KBM-7 (cell line): ENCODE results near the gene SUSD6.
A peak's percentile ranks its signal among the peaks of the same experiment; 100 is the strongest.
"Not testable (repeated sequence)": the region's sequence is repeated elsewhere in the genome, so short reads cannot be mapped to it uniquely, and the experiment has no call there.

Source experiments
- DNase-seq: peaks from one replicate; pipeline ENCODE4 v3.0.0-alpha.2; 2015
- in situ Hi-C: fragments of 300-500 bp; cut with MboI; formaldehyde crosslinking; loops from 2 replicates; pipeline ENCODE4 v1.14.3; 2020; ENCODE audit warnings: low sequenced_read_pairs, low pct_unique_long_range_greater_than_20kb, mixed read lengths

SUSD6 gene

GRCh38 chr14:69684461-69685217 lies 73.2 kb downstream of the SUSD6 start:
- in situ Hi-C loops = no loop called here
- no peak for DNase-seq

DNA sequence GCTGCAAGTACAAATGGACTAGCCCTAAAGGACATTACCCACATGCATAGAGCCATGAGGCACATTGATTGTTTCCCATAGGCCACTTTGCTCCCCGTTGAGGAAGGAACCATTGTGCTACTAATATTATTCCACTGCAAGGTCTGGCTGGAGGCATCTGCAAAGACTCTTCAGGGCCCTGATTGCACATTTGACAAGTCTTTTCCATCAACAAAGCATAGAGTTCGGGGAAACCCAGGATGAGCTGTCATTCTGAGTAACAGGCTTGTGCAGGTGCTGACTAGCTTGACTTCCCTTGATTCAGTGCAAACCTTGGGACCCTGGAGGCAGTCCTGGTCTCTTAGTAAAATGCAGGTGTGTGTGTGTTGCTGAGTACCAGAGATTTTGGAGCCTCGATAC lies 73.8 kb downstream of the SUSD6 start:
- DNase-seq = no peak
- in situ Hi-C loops = no loop called here

GRCh38 chr14:69685716-69686115 lies 74.3 kb downstream of the SUSD6 start:
- in situ Hi-C loops = no loop called here
- DNase-seq = no peak

DNA sequence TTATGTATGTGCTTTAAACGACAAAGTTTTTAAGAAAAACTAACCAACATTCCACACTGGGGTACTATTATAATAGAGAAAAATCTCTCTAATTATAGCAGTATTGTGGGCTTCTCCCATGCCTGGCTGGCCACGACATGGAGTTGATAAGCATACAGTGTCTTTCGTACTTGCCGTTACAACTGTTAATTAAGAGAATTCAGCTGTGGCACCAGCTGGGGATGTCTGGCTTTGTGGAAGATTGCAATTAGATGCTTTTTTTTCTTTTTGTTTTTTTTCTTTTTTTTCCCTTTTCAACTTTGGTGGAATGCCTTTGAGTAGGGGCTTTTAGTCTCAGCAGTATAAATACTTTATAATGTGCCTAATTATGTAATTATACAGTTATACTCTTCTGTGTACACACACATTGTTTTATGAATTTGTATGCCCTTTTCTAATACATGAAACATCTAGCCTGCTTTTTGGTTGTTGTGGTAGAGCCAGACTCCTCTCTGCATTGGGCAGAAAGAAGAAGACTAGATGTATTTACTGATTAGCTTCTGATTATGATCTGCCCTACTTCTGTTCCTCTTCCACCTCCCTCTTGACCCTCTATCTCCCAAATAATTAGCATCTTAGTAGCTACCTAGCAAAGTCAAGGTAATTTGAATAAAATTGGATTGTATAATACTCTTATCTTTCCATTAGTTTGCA lies 76.4 kb downstream of the SUSD6 start:
- DNase-seq = no peak
- in situ Hi-C loops = no loop called here

DNA sequence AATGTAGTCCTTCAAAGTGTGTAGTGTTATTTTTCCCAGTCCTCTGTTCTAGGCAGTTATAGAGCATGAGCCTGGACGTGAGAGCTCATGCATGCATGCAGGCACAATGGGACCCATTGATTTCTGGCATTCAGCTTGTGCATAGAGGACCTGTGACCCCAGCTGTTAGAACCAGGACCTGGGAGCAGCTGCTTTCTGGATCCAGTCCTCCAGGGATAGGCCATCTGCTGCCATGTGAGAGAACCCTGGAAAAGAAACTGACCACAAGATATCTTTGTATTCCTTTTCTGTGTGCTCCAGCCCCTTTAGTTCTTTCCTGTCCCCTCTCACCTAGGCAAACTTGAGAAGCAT lies 76.9 kb downstream of the SUSD6 start:
- no peak for DNase-seq

GRCh38 chr14:69690042-69690441 lies 78.6 kb downstream of the SUSD6 start:
- no peak for DNase-seq
- in situ Hi-C loops = no loop called here

More for the DNA sequence above, 76.9 kb downstream of the SUSD6 start:
- in situ Hi-C loops = no loop called here

GRCh38 chr14:69692594-69692993 lies 81.2 kb downstream of the SUSD6 start:
- in situ Hi-C loops = no loop called here
- no peak for DNase-seq

GRCh38 chr14:69693145-69693544 lies 81.7 kb downstream of the SUSD6 start:
- in situ Hi-C loops = no loop called here
- DNase-seq = peak; percentile 68

DNA sequence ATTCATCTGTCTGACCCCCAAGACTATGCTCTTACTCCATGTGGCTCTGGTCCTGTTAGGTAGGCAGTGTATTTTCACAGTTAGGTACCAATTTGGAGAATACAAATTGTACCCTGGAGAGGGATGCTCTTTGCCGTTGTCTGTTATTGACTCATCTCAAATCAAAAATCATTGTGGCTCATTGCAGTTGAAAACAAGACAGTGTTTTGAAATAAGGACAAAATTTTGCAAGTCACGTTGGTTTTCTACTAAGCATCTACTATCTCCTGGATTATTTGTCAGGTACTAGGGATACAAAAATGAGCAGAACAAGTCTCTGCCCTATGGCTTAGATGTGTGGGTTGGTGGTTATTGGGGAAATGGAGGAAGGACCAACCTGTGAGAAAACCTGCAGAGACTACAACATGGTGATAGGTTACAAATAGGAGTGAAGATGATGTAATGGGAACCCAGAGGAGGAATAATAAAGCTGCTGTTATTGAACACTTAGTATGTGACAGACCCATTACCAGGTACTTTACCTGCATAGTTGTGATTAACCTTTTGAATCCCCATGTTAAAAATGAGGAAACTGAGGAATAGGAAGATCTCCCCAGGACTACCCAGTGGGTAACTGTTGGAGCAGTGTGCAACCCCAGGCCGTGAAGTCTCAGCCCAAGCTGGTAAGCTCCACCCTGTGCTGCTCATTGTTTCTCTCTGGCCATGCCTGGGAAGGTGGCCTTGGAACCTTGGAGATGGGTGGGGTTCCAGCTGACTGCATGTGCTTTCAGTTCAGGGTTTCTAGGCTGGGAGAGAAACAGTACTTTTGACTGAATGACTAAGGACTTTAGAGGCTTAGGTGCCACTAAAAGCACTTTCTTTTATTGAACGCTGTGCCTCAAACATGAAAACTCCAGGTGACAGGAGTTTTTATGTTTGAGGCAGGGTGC lies 82.7 kb downstream of the SUSD6 start:
- in situ Hi-C loops = no loop called here
- no peak for DNase-seq

GRCh38 chr14:69694730-69695281 lies 83.4 kb downstream of the SUSD6 start:
- peak; percentile 25 for DNase-seq
- in situ Hi-C loops = no loop called here

DNA sequence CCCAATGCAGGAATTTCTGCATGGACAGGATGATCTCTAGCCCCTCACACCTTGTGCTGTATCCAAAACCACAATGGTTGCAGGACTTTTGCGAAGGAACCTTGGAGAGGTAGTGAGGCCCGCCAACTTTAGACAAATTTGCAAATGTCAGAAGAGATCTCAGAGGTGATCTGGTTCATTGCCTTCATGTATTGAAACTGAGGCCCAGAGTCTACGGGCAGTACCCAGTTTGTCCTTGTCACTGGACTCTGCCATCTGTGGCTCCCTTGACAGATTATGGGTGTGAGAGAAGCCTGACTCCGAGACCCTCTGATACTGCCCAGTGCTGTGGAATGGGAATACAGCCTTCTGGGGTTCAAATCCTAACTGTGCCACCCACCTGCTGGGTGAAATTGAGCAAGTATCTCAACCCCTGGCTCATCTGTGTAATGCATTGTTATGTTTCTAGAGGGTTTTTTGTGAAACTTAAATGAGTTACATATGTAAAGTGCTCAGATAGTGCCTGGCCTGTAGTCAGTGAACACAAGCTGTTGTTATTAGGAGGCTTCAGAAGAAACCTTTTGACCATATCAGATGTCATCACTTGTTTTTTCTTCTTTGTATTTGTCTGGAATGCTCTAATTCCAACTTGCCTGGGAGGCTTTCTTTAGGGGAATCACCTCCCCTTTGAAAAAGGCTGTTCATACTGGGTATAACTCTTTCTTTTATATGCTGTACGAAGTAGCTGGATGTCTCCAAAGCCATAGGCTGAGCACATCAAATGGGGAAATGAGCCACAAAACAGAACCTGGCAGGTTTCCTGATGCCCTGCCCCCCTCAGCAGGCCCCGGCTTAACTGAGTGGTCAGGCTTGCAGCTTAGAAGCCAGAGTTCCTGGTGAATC lies 84.2 kb downstream of the SUSD6 start:
- in situ Hi-C loops = no loop called here
- DNase-seq = peak; percentile 73

DNA sequence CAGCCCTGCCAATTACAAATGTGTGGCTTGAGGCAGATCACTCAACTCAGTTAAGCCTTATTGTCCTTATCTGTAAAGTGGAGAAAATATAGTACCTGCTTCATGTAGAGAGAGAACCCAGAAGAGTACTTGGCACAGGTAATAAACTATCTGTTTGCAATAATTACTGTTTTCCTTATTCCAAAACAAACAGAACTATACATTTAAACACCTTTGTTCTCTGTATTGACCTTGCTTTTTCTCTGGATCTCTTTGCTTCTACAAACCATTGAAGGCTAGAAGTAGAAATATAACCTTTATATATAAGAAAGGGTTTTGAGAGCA lies 84.8 kb downstream of the SUSD6 start:
- in situ Hi-C loops = no loop called here
- no peak for DNase-seq

DNA sequence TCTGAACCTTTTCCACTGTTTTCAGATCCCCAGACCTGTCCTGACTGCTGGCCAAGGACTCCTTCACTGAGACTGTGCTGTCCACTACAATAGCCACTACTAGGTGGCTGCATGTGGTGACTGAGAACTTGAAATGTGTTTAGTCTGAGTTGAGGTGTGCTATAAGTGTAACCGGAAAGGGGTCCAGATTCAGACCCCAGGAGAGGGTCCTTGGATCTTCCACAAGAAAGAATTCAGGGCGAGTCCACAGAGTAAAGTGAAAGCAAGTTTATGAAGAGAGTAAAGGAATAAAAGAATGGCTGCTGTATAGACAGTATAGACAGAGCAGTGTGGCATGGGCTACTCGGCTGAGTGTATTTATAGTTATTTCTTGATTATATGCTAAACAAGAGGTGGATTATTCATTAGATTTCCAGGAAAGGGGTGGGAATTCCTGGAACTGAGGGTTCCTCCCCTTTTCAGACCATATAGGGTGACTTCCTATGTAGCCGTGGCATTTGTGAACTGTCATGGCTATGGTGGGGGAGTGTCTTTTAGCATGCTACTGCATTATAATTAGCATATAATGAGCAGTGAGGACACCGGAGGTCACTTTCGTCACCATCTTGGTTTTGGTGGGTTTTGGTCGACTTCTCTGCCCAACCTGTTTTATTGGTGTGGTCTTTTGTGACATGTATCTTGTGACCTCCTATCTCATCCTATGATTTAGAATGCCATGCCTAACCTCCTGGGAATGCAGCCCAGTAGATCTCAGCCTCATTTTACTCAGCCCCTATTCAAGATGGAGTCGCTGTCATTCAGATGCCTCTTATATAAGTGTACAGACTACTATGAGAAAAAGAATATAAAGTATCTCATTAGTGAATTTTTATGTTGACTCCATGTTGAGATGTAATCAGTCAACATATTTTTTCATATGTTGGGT lies 85.5 kb downstream of the SUSD6 start:
- in situ Hi-C loops = no loop called here
- peak; percentile 82 for DNase-seq

DNA sequence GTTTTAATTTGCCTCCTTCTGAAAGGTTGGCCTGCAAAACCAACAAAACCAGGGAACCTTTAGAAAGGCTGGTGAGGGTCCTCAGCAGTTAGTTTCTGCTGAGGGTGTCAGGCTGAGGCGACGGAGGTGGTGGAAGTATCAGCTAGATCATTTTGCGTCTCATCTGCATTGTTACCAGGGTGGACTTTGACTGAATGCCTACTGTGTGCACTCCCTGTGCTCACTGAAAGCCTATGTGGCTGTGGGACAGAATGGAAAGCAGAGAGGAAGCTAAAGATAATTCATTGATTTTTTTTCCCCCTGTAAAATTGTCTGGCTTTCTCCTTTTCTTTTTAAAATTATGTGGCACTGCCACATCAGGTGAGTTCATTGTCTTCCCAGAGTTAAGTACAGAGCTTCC lies 87.2 kb downstream of the SUSD6 start:
- in situ Hi-C loops = no loop called here
- no peak for DNase-seq

DNA sequence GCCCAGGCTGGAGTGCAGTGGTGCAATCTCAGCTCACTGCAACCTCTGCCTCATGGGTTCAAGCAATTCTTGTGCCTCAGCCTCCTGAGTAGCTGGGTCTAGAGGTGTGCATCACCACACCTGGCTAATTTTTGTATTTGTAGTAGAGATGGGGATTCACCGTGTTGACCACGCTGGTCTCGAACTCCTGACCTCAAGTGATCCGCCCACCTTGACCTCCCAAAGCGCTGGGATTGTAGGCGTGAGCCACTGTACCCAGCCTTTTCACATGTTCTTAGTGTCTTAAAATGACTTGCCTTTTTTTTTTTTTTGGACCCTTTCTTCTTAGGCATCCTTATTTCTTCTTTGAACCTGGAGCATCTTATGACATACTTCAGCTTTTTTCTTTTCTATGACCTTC lies 87.8 kb downstream of the SUSD6 start:
- DNase-seq, in situ Hi-C loops: not testable (repeated sequence)

DNA sequence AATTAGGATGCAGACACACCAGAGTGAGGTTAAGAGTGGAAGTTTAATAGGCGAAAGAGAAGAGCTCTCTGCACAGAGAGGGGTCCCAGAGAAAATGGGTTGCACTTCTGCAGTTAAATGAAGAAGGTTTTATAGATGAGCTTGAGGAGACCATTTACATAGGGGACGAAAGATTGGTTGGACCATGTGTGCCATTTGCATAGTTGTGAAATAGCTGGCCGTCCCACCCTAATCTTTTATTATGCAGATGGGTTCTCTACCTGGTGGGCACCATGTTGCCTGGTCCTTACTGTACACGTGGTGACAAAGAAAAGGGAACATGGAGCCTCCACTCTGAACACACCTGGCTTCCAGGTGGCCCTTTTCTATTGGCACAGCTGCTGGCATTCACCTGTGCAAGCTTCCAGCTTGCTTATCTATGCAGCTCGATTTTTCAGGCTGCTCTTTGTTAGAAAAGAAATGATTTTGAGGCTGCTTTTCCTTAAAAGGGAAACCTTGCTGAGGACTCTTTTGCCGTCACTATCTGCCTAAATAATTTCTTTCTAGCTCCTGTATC lies 88.4 kb downstream of the SUSD6 start:
- no peak for DNase-seq
- in situ Hi-C loops = no loop called here

GRCh38 chr14:69700575-69700974 lies 89.2 kb downstream of the SUSD6 start:
- DNase-seq = no peak
- in situ Hi-C loops = no loop called here

- in situ Hi-C loops = no loop called here
- no peak for DNase-seq
Measured at GRCh38 chr14:69701291-69701690, 89.9 kb downstream of the SUSD6 start.
